K562 (cell line): ENCODE results near the gene FRAT2. TPM values are rescaled to one million over a fixed set of nuclear protein-coding genes. Genes with fewer than 3 reads are reported as not detected.

Experiments
- ATAC-seq: fragments of 200-7000 bp; cut with Tn5 transposase; 3 replicates; pipeline ENCODE4 v1.9.1; 2020; ENCODE audit warnings: moderate library complexity
- BruUV-seq: library from RNA; stranded (reverse); fragments of 400-500 nt; replicated peaks from 2 replicates; lab custom pipeline; 2021; lab: Mats Ljungman, UMichigan
- CTCF ChIA-PET: fragments of 300-600 bp; formaldehyde crosslinking; extraction: SDS; loops from one replicate; lab custom pipeline; 2021; ENCODE audit warnings: low intra/inter-chr PET ratio; lab: Yijun Ruan, JAX
- POLR2A ChIA-PET: fragments of 300-600, 350-650 bp; sonication (Branson Sonifier 250); formaldehyde crosslinking; extraction: SDS; loops from one replicate; lab custom pipeline; 2021; ENCODE audit warnings: antibody characterized with exemption, inconsistent platforms; lab: Yijun Ruan, JAX
- DNase-seq, 4 experiments: peaks; one replicate each; pipeline versions ENCODE4 v3.0.0 to v3.0.0-alpha.2; 2011 to 2018; ENCODE audit warnings: low spot score in 3 of 4, mixed read lengths in 3 of 4; ENCODE audit errors: extremely low read depth in 1 of 4
- FAIRE-seq: peaks from 2 replicates; lab custom pipeline; 2011; peaks lifted over from hg19 to GRCh38; lab: Jason Lieb, UNC
- H2AFZ ChIP-seq: 2 replicates; pipeline ENCODE4 v1.6.0; 2011; ENCODE audit warnings: low read depth, low read length, control low read depth, inconsistent platforms
- H3K27ac ChIP-seq: fragments of 200-600 bp; 3 replicates; pipeline ENCODE4 v1.8.0; 2011; ENCODE audit warnings: low read depth, mild to moderate bottlenecking, control low read depth, inconsistent platforms, low read length, moderate library complexity, mixed read lengths; ENCODE audit errors: extremely low read depth
- H3K27me3 ChIP-seq, 2 experiments: fragments of 300-600 bp in 1 of 2; 2 replicates in 1 of 2; 3 replicates in 1 of 2; pipeline versions ENCODE4 v1.6.0 to v1.8.0; 2011; ENCODE audit warnings: inconsistent platforms in 2 of 2, low read length in 2 of 2, mild to moderate bottlenecking in 1 of 2, mixed read lengths in 1 of 2, moderate library complexity in 1 of 2; ENCODE audit not compliant: control insufficient read depth in 2 of 2, insufficient read depth in 2 of 2
- H3K36me3 ChIP-seq: fragments of 300-600 bp; 3 replicates; pipeline ENCODE4 v1.8.0; 2011; ENCODE audit warnings: mild to moderate bottlenecking, low read length, inconsistent platforms; ENCODE audit not compliant: control insufficient read depth, insufficient read depth
- H3K4me1 ChIP-seq, 2 experiments: fragments of 200-600 bp in 1 of 2; replicated peaks in 1 of 2; 2 replicates in 1 of 2; 3 replicates in 1 of 2; pipeline versions ENCODE4 v1.5.1 to v1.8.0; 2011; ENCODE audit warnings: inconsistent platforms in 2 of 2, low read length in 2 of 2, mild to moderate bottlenecking in 1 of 2, mixed read lengths in 1 of 2, moderate library complexity in 1 of 2; ENCODE audit not compliant: control insufficient read depth in 2 of 2, insufficient read depth in 2 of 2
- H3K4me2 ChIP-seq: 2 replicates; pipeline ENCODE4 v1.6.1; 2011; ENCODE audit warnings: low read length, control low read depth, inconsistent platforms, mixed read lengths; ENCODE audit not compliant: insufficient read depth
- H3K4me3 ChIP-seq: fragments of 200-600 bp; sonication (generic), shearing (Covaris generic); 2 replicates; pipeline ENCODE4 v1.5.1; 2016; ENCODE audit warnings: control low read depth, inconsistent platforms
- H3K79me2 ChIP-seq: fragments of 200-600 bp; 3 replicates; pipeline ENCODE4 v1.8.0; 2011; ENCODE audit warnings: low read length, inconsistent platforms; ENCODE audit not compliant: control insufficient read depth, insufficient read depth
- H3K9ac ChIP-seq, 2 experiments: 2 replicates each; pipeline versions ENCODE4 v1.6.0 to v1.6.1; 2011; ENCODE audit warnings: low read depth in 2 of 2, low read length in 2 of 2, control low read depth in 1 of 2, inconsistent platforms in 1 of 2, mild to moderate bottlenecking in 1 of 2, mixed read lengths in 1 of 2; ENCODE audit not compliant: insufficient read depth in 1 of 2
- H3K9me1 ChIP-seq: one replicate; pipeline ENCODE4 v1.6.0; 2011; ENCODE audit warnings: inconsistent platforms, mild to moderate bottlenecking, low read length, moderate library complexity; ENCODE audit not compliant: control insufficient read depth, insufficient read depth
- H3K9me3 ChIP-seq: replicated peaks from 2 replicates; pipeline ENCODE4 v1.5.1; 2011; ENCODE audit warnings: low read depth, low read length, inconsistent platforms; ENCODE audit not compliant: control insufficient read depth, insufficient read depth
- H4K20me1 ChIP-seq: replicated peaks from 2 replicates; pipeline ENCODE4 v1.6.1; 2011; ENCODE audit warnings: low read length, inconsistent platforms, mixed read lengths; ENCODE audit not compliant: control insufficient read depth, insufficient read depth
- FOXA3 ChIP-seq, 2 experiments: fragments of 450-650 bp in 1 of 2; sonication (generic) in 1 of 2; formaldehyde crosslinking; IDR thresholded peaks in 1 of 2; conservative IDR thresholded peaks in 1 of 2; 2 replicates each; pipeline versions ENCODE4 v1.4.0 to v1.8.0; 2020 to 2022; ENCODE audit warnings: mild to moderate bottlenecking in 2 of 2, missing genetic modification reagents in 1 of 2
- WGBS: fragments of 100-300 bp; shearing (Covaris generic); methylation state at CpG from one replicate; pipeline ENCODE4 v1.1.6; 2016; ENCODE audit warnings: low coverage, mixed read lengths; ENCODE audit not compliant: insufficient coverage; ENCODE audit errors: missing lambda C conversion rate; 5-methylcytosine and 5-hydroxymethylcytosine counted together
- in situ Hi-C: fragments of 300-500 bp; cut with MboI; formaldehyde crosslinking; loops from 4 replicates; pipeline ENCODE4 v1.15.0; 2018; ENCODE audit warnings: inconsistent platforms, mixed read lengths
- intact Hi-C: fragments of 100-400 bp; cut with micrococcal nuclease; formaldehyde crosslinking; loops from 2 replicates; pipeline ENCODE4 v1.14.2; 2022
- polyA plus RNA-seq, 8 experiments: library from polyadenylated mRNA; depleted of rRNA in 4 of 8; stranded (reverse) in 5 of 8; unstranded in 3 of 8; fragments of >200 nt; fragmentation: Nextera tagmentation in 2 of 8; fragmentation: Illumina TruSeq in 1 of 8; extraction: Ambion mirVana in 2 of 8; extraction: Trizol in 1 of 8; gene quantifications; 2 replicates each; pipeline versions ENCODE4 v1.2.1 to v1.2.3, GENCODE V29; 2011 to 2014; ENCODE audit warnings: inconsistent platforms in 1 of 8, missing spikeins in 1 of 8
- total RNA-seq, 7 experiments: library from RNA; depleted of rRNA in 6 of 7; stranded (reverse); fragments of >200 nt in 6 of 7; fragmentation: Illumina TruSeq in 2 of 7; extraction: Trizol in 2 of 7; gene quantifications; 2 replicates each; pipeline versions ENCODE4 v1.2.1 to v1.2.3, GENCODE V29; 2011 to 2021; ENCODE audit warnings: low replicate concordance in 1 of 7
- TF ChIP-seq, protein P1 (sequence below): sonication (generic); formaldehyde crosslinking; IDR thresholded peaks from 2 replicates; pipeline ENCODE4 v1.8.0; 2022; ENCODE audit warnings: missing genetic modification reagents, mild to moderate bottlenecking, moderate library complexity, borderline replicate concordance

The FRAT2 gene
- total and polyA plus RNA-seq, 9 of the 15 experiments (the other 6 are each of a cell fraction or from before 2014, with no cell fraction given), result 4.3 to 31.7 (median 19.5) TPM

- Histone ChIP-seq H3K9me3 (no peaks in the 10 kb centered on the region), H3K36me3 (peaks cover 27% of the 10 kb centered on the region), H3K4me1 (peaks cover 29 to 40% of the 10 kb centered on the region in 2 experiments), H3K79me2 (peaks cover 51% of the 10 kb centered on the region), H3K9ac (peak overlapping the region; percentile 8 to 93; a peak in 1 of 4 replicates), H4K20me1 (no peaks in the 10 kb centered on the region), H3K4me3 (peak overlapping the region; percentile 73; the same call in 1 of the 2 replicates), H3K27me3 (no peaks in the 10 kb centered on the region), H3K9me1 (no peaks in the 10 kb centered on the region), H3K4me2 (peak overlapping the region; percentile 92), H2AFZ (no peak overlapping the region), H3K27ac (peak overlapping the region; percentile 6; the same call in 2 of the 3 replicates)
- no peak for ATAC-seq
- FAIRE-seq, result no peak
- CTCF ChIA-PET, result no interaction called here
- TF ChIP-seq, protein P1, sequence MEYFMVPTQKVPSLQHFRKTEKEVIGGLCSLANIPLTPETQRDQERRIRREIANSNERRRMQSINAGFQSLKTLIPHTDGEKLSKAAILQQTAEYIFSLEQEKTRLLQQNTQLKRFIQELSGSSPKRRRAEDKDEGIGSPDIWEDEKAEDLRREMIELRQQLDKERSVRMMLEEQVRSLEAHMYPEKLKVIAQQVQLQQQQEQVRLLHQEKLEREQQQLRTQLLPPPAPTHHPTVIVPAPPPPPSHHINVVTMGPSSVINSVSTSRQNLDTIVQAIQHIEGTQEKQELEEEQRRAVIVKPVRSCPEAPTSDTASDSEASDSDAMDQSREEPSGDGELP (CRISPR knock-in tag), result 0 out of 2 replicates have a peak, but pooled peaks have one; percentile 20
- no peak for TF ChIP-seq FOXA3 (CRISPR knock-in tag; conservative IDR thresholded peaks at IDR 0.05 in 1 of 2, IDR thresholded peaks at IDR 0.05 in 1 of 2)
- in situ Hi-C loops, result no loop called here
- POLR2A ChIA-PET, result interaction anchor here (0.7 to 1.9 kb wide), 6 partner anchors 10 to 72 kb away, joined by 3 to 9 read pairs (median 4); partner anchors contain the start of gene ARHGAP19
- BruUV-seq, result no TSS peak
- 41% methylated on average over 5 of the region's 6 CpGs for WGBS
- intact Hi-C loops, result loop anchor here (5.0 kb wide), 1 partner anchor 39 kb away; the partner anchor contains the start of gene ARHGAP19
- DNase-seq, result no peak
Observed at GRCh38 chr10:97331153-97331703, 3.3 kb downstream of the FRAT2 start.
